HG03103 (cell line): Measurements from ENCODE around the gene SDK2.

Experiments used
- ATAC-seq: cut with Tn5 transposase; IDR thresholded peaks from one replicate; pipeline ENCODE4 v1.9.1; 2021; ENCODE audit warnings: low read depth; ENCODE audit not compliant: unreplicated experiment

SDK2 gene

GRCh38 chr17:73652886-73653480 lies 8.7 kb upstream of the SDK2 start:
- ATAC-seq = no peak

GRCh38 chr17:73650617-73651200 lies 6.5 kb upstream of the SDK2 start:
- no peak for ATAC-seq

DNA sequence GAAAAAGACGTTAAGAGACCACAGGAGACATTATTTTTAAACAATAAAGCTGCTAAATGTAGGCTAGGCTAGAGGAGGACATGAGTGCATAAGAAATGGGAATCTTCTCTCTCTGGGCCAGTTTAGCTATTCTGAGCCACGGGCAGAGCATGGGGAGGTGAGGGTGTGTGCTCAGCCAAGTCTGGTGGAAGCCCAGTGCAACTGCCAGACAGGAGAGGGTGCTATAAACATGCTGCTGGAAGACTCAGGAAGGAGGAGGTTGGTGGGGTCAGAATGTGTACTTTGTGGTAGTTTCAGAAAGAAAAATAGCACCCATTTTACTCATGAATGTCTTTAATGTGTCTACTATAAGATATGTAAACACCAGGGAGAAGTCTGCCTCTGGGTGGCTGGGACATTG lies 5.9 kb upstream of the SDK2 start:
- ATAC-seq = no peak

GRCh38 chr17:73648974-73649373 lies 4.7 kb upstream of the SDK2 start:
- ATAC-seq = no peak

DNA sequence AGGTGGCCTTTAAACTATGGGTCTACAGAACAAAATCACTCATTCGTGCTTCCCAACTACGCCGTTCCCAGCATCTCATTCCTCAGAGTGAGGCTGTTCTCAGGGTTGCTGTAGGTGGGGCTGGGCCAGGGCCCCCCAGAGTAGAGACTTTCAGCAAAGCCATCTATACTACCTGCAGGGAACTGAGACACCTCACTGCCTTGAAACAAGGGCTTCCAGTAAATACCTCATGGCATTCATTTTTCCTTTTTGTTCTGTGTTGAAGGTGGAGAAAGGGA lies 4.2 kb upstream of the SDK2 start:
- ATAC-seq = no peak

DNA sequence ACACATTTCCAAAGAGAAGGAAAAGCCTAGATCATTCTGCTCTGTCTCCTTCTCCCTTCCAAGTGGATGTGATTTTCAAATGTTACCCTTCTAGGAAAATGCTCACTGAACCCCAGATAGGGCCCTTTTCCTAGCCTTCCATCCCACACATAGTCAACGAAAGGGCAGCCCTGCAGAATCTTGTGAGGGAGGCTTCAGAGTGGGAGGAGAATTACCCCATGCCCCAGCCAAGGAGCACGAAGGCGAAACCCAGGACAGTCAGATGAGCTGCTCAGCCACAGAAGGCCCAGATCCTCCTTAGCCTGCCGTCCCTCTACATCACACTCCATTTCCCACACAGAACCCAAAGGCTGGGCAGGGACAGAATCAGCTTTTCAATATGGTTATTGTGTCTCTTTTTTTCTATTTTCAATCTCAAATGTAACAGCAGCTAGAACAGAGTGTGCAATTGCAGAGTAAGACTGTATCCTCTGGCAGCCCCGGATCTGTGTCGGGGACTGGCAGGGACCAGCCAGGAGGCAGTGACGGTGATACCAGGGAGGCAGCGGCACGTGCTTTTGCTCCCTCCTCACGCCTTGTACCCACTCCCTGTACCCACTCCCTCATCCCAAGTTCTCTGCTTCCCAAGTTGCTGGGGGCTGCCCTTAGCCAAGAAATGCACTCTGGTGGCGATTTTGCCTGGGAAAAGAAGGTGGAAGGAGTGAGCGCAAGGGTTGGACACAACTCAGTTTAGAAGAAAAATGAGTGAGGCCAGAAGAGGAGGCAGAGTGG lies 3.7 kb upstream of the SDK2 start:
- no peak for ATAC-seq

- no peak for ATAC-seq
These were observed 3.1 kb upstream of the SDK2 start for GRCh38 chr17:73647301-73647695.

- ATAC-seq = no peak
These were observed 2.4 kb upstream of the SDK2 start for GRCh38 chr17:73646409-73647300.

GRCh38 chr17:73645050-73645871 lies 1.0 kb upstream of the SDK2 start:
- ATAC-seq = no peak

DNA sequence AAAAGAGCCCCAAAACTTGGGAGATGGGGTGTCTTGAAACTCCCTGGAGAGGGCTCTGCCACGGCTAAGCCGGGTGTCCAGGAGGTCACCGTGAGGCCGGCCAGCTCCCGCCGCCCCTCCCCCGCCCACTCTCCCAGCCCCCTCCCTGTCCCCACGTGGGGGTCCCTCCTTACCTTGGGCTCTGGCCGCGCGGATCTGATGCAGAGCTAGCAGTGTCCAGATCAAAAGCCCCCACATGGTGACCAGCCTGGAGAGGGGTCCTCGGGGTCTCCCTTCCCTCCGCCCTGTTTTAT lies 447 bp downstream of the SDK2 start:
- no peak for ATAC-seq

DNA sequence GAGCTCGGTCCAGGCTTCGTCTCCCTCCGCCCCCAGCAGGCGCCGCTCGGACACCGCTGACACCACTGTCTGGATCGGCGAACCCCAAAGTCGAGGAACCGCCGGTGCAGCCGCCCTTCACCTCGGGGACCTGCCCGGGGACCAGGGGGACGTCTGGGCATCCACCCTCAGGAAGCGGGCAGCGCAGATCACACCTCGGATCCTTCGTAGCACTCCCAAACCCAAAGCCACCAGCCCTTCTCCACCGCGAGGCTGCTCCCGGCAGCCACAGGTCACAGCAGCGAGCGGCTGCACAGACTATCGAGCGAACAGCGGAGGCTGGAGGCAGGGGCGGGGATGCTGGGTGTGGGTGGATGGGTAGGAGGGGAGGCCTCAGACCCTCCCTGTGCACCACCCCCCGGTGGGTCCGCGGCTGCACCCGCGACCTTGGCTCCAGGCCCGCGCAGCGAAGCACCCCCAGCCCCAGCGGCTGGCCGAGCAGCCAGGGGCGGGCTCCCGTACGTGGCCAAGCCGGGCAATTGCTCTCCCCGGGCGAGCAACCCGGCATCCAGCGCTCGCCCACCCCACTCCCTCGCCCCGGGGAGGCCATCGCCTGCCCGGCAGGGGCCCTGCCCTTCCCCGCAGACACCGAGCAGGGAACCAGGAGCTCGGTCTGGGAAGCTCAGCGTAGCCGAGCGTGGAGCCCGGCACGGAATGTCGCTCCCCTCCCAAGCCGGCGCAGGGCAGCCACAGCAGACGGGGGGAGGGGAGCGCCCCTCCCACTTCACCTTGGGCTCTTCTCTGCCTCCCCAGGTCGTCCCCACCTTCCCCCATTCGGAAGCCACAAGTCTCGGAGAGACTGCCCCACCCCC lies 1.0 kb downstream of the SDK2 start:
- ATAC-seq = no peak

- ATAC-seq = no peak
These were observed 1.6 kb downstream of the SDK2 start for GRCh38 chr17:73642659-73643000.

DNA sequence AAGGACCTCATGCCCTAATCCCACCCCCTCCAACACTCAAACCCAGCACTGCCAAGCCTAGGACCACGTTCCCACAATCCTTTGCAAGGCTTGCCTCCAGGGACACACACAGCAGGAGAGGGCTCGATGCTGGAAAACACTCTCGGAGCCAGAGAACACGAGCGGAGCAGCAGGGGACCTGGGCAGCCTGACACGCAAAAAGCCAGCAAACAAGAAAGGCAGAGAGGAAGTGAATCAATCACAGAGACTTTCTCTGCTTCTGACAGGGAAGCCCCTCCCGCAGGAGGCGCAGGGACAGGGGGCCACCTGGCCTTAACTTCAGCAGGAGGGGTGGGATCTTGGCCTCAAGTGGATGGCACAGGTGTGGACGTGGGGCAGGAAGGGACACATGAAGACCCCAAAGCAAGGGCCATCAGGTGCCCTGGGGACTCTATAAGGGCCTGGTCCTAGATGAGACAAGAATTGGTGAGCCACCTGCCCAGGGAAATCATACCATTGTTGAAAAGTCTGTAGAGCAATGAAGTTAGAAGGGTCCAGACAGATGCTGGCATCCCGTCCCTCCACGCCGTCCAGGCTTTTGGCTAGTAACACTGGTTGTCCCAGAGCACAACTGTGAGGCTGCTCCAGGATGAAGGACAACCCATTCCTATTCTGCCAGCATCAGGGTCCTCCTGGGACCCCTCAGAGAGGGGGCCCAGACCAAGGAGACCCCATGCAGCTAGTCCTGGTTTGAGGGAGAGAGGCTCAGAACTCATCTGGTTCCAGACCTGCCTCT lies 2.2 kb downstream of the SDK2 start:
- no peak for ATAC-seq

DNA sequence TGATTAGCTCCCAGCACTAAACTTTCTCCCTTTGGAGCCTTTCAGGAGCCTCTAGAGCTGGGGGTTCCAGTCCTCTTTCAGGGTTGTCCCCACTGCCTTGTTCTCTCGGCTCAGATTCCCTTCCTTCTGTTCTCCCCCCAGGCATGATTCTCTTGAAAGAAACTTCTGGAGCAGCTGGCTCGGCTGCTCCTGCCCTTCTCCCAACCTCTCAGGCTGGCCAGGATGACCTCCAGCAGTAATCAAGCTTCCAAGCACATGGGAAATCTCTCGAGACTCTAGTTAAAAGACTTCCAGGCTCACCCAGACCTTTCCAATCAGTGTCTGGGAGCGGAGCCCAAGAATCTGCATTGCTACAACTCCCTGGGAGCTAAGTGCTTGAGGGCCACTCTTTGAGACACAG lies 3.6 kb downstream of the SDK2 start:
- ATAC-seq = no peak

- ATAC-seq = no peak
These were observed 4.3 kb downstream of the SDK2 start for GRCh38 chr17:73639932-73640331.

DNA sequence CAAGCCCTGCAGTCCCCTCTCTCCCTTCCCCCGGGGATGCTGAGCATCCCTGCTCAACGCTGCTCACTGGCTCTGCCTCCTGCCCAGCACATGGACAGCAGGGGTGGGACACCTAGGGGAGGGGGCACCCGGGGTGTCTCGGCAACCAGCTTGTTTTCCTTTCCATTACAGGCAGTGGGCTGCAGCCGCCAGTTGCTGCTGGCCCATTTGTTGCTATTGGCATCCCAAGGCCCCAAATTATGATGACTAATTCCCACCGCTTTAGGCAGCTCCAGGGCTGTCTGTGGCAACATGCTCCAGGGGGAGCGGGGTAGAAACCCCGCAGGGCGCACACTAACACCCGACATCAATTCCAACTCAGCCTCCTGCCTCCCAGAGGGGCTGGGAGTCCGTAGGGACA lies 4.9 kb downstream of the SDK2 start:
- no peak for ATAC-seq

GRCh38 chr17:73638556-73638955 lies 5.7 kb downstream of the SDK2 start:
- ATAC-seq = no peak

- ATAC-seq = no peak
These were observed 6.4 kb downstream of the SDK2 start for GRCh38 chr17:73637866-73638265.

DNA sequence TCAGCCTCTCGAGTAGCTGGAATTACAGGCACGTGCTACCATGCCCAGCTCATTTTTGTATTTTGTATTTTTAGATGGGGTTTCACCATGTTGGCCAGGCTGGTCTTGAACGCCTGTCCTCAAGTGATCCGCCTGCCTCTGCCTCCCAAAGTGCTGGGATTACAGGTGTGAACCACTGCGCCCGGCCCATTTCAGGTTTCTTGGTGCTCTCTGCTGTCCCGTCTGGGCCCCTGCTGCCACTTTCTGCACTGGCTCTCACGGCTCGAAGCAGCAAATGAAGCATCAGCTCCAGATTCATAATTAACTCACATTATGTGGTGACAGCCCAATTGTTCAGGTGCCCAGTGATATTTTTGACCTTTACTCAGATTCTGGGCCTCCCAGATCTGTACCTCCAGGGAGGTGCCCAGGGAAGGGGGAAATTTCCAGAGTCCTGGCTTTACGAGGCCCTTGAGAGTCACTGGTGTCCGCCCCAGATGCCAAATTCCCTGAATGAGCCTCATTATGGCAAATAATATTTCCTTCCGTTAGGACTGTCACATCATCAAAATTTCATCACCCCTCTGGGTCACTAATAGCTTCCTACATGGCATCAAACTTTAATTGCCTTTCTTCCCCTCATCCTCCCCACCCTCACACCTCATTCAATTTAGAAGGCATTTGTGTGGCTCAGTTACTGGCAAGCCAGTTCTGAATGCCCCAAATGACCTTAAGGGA lies 9.0 kb downstream of the SDK2 start:
- ATAC-seq = no peak
